ENCODE measurements around the gene LSM14A. TPM values are rescaled to one million over a fixed set of nuclear protein-coding genes. Genes with fewer than 3 reads are reported as not detected.

Gene LSM14A
- total and polyA plus RNA-seq, 2 of the 13 experiments (the other 11 are each of a cell fraction or from before 2014, with no cell fraction given) = 77.0 to 83.6 TPM

DNA sequence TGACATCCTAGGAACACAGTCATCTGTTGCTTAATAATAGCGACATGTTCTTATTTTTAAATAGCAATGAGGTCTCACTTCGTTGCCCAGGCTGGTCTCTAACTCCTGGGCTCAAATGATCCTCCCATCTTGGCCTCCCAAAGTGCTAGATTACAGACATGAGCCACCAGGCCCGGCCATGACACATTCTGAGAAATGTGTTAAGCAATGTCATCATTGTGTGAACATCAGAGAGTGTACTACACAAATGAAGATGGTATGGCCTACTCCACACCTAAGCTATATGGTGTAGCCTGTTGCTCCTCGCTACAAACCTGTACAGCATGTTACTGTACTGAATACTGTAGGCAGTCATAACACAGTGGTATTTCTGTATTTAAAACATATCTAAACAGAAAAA is 57.4 kb downstream of the LSM14A start:
- DNase-seq (ENCODE audit: low spot score) (no peak), FAIRE-seq (no peak), ATAC-seq (no peak)
- no peak overlapping the region for H3K27ac ChIP-seq (ENCODE audit: extremely low read length, insufficient read depth, low read length)
- H3K79me2 ChIP-seq (ENCODE audit: insufficient read depth, low read length) = no peaks in the 10 kb centered on the region
- H3K27me3 ChIP-seq (ENCODE audit: control insufficient read depth in 1 of 2, insufficient read depth in 2 of 2, low read length in 2 of 2) = no peaks in the 10 kb centered on the region
- CTCF ChIA-PET (ENCODE audit: low intra/inter-chr PET ratio, low total read pairs) = no interaction called here
- BruUV-seq (replicated peaks) = no TSS peak
- no peak overlapping the region for H3K4me3 ChIP-seq (replicated peaks in 1 of 3; ENCODE audit: insufficient read depth in 1 of 3, low read depth in 2 of 3, low read length in 3 of 3)
- H3K9me3 ChIP-seq (ENCODE audit: low read length) = no peaks in the 10 kb centered on the region
- no peak overlapping the region for H3K4me2 ChIP-seq (ENCODE audit: low read depth, low read length)
- POLR2A ChIA-PET = no interaction called here
- no peak overlapping the region for H2AFZ ChIP-seq (ENCODE audit: low read length)
- H3K36me3 ChIP-seq (replicated peaks in 1 of 2; ENCODE audit: control insufficient read depth in 1 of 2, insufficient read depth in 2 of 2, low read length in 2 of 2) = peaks cover 11 to 43% of the 10 kb centered on the region in 2 experiments
- TF ChIP-seq, protein P1, sequence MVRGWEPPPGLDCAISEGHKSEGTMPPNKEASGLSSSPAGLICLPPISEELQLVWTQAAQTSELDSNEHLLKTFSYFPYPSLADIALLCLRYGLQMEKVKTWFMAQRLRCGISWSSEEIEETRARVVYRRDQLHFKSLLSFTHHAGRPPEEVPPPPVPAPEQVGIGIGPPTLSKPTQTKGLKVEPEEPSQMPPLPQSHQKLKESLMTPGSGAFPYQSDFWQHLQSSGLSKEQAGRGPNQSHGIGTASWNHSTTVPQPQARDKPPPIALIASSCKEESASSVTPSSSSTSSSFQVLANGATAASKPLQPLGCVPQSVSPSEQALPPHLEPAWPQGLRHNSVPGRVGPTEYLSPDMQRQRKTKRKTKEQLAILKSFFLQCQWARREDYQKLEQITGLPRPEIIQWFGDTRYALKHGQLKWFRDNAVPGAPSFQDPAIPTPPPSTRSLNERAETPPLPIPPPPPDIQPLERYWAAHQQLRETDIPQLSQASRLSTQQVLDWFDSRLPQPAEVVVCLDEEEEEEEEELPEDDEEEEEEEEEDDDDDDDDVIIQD (CRISPR knock-in tag; IDR thresholded peaks at IDR 0.05; ENCODE audit: low read depth) = no peak
- TF ChIP-seq SALL2 (CRISPR knock-in tag; IDR thresholded peaks at IDR 0.05) = no peak
- peak; percentile 80 for TF ChIP-seq RBM22 (optimal IDR thresholded peaks at IDR 0.05; ENCODE audit: low read length)
- H3K9ac ChIP-seq (ENCODE audit: insufficient read depth, low read depth, low read length) = no peak overlapping the region
- H3K4me1 ChIP-seq (ENCODE audit: insufficient read depth, low read length) = peaks cover 21% of the 10 kb centered on the region
- no peaks in the 10 kb centered on the region for H4K20me1 ChIP-seq (ENCODE audit: insufficient read depth, low read length)
- intact Hi-C loops (cut with micrococcal nuclease; ENCODE audit: unreplicated experiment) = no loop called here
- in situ Hi-C loops (cut with HindIII; ENCODE audit: extremely low pct_ligation_motif_present, low pct_unique_long_range_greater_than_20kb) = no loop called here
- WGBS (ENCODE audit: low lambda C conversion rate) = 90% methylated on average over 4 of the region's 4 CpGs

DNA sequence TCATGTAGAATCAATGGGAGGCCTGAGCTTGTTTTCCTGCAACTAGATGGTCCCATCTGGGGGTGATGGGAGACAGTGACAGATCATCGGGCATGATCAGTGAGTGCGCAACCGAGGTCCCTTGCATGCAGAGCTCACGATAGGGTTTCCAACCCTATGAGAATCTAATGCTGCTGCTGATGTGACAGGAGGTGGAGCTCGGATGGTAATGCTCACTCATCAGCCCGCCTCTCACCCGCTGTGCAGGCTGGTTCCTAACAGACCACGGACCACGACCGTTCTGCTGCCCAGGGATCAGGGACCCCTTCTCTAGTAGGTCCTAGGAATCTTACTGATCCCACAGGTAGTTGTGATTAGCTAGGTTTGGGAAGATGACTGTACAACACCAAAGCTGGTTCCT is 58.5 kb downstream of the LSM14A start:
- H3K27ac ChIP-seq (ENCODE audit: extremely low read length, insufficient read depth, low read length) = no peak overlapping the region
- ATAC-seq (no peak), FAIRE-seq (no peak), DNase-seq (ENCODE audit: low spot score) (no peak)
- H3K79me2 ChIP-seq (ENCODE audit: insufficient read depth, low read length) = no peaks in the 10 kb centered on the region
- ChIA-PET CTCF (ENCODE audit: low intra/inter-chr PET ratio, low total read pairs) (no interaction called here), POLR2A (no interaction called here)
- H3K9ac ChIP-seq (ENCODE audit: insufficient read depth, low read depth, low read length) = no peak overlapping the region
- no peak overlapping the region for H2AFZ ChIP-seq (ENCODE audit: low read length)
- H3K4me3 ChIP-seq (replicated peaks in 1 of 3; ENCODE audit: insufficient read depth in 1 of 3, low read depth in 2 of 3, low read length in 3 of 3) = no peak overlapping the region
- TF ChIP-seq RAD51 (IDR thresholded peaks at IDR 0.05; ENCODE audit: borderline replicate concordance) (no peak), RBAK (CRISPR knock-in tag; IDR thresholded peaks at IDR 0.05) (no peak), ZNF766 (CRISPR knock-in tag; IDR thresholded peaks at IDR 0.05; ENCODE audit: borderline replicate concordance) (no peak), POLR2A (IDR thresholded peaks at IDR 0.05; ENCODE audit: insufficient read depth in 1 of 2, low read depth in 2 of 2, low read length in 2 of 2) (0 out of 4 replicates have a peak, but pooled peaks of 1 of the 2 experiments have one; percentile 22)
- 97% methylated on average over 10 of the region's 10 CpGs for WGBS (ENCODE audit: low lambda C conversion rate)
- H3K4me1 ChIP-seq (ENCODE audit: insufficient read depth, low read length) = peaks cover 12% of the 10 kb centered on the region
- H3K36me3 ChIP-seq (replicated peaks in 1 of 2; ENCODE audit: control insufficient read depth in 1 of 2, insufficient read depth in 2 of 2, low read length in 2 of 2) = peaks cover 8 to 32% of the 10 kb centered on the region in 2 experiments
- no peak overlapping the region for H3K4me2 ChIP-seq (ENCODE audit: low read depth, low read length)
- no peaks in the 10 kb centered on the region for H3K27me3 ChIP-seq (ENCODE audit: control insufficient read depth in 1 of 2, insufficient read depth in 2 of 2, low read length in 2 of 2)
- in situ Hi-C loops (cut with HindIII; ENCODE audit: extremely low pct_ligation_motif_present, low pct_unique_long_range_greater_than_20kb) (no loop called here), intact Hi-C loops (cut with micrococcal nuclease; ENCODE audit: unreplicated experiment) (no loop called here)
- BruUV-seq (replicated peaks) = no TSS peak
- H4K20me1 ChIP-seq (ENCODE audit: insufficient read depth, low read length) = no peaks in the 10 kb centered on the region
- no peaks in the 10 kb centered on the region for H3K9me3 ChIP-seq (ENCODE audit: low read length)
